Hepatocyte (in vitro differentiated cells): Measurements from ENCODE around the gene LSAMP.

Source experiments
- CTCF ChIP-seq: fragments of 200-600 bp; sonication (generic); IDR thresholded peaks from 2 replicates; pipeline ENCODE4 v1.5.1; 2016; ENCODE audit warnings: antibody characterized with exemption, mild to moderate bottlenecking; ENCODE audit not compliant: poor library complexity
- EZH2 ChIP-seq: fragments of 200-600 bp; sonication (generic); IDR thresholded peaks from 2 replicates; pipeline ENCODE4 v1.6.1; 2016; ENCODE audit warnings: antibody characterized with exemption, mild to moderate bottlenecking, borderline replicate concordance

- TF ChIP-seq CTCF (no peak), EZH2 (no peak)
Measured at GRCh38 chr3:116299646-116300081, 145.6 kb downstream of the LSAMP start.
